WTC11 (cell line): ENCODE data around the gene LDLRAD4. TPM values are rescaled to one million over a fixed set of nuclear protein-coding genes. Genes with fewer than 3 reads are reported as not detected.

ENCODE experiments used
- ATAC-seq: fragments of 200-7000 bp; cut with Tn5 transposase; 2 replicates; pipeline ENCODE4 v1.10.0; 2021; ENCODE audit warnings: mild to moderate bottlenecking, moderate library complexity
- CTCF ChIA-PET: fragments of 300-600 bp; sonication (Branson Sonifier 250); formaldehyde crosslinking; loops from one replicate; lab custom pipeline; 2021; ENCODE audit warnings: antibody characterized with exemption; lab: Charles Lee
- POLR2A ChIA-PET: fragments of 350-600 bp; sonication (Branson Sonifier 250); formaldehyde crosslinking; loops from one replicate; lab custom pipeline; 2021; ENCODE audit warnings: antibody characterized with exemption; lab: Charles Lee
- DNase-seq: peaks from one replicate; pipeline ENCODE4 v3.0.0; 2021; ENCODE audit warnings: low spot score
- H3K27ac Mint-ChIP-seq: 2 replicates; pipeline ENCODE4 v1.8.0; 2021; ENCODE audit warnings: mixed read lengths
- H3K27me3 Mint-ChIP-seq: 2 replicates; pipeline ENCODE4 v1.8.0; 2021; ENCODE audit warnings: low read depth, mild to moderate bottlenecking, moderate library complexity, mixed read lengths
- H3K36me3 Mint-ChIP-seq: 2 replicates; pipeline ENCODE4 v1.8.0; 2021; ENCODE audit warnings: mixed read lengths
- H3K4me1 Mint-ChIP-seq: 2 replicates; pipeline ENCODE4 v1.8.0; 2022; ENCODE audit warnings: mixed read lengths
- H3K4me3 Mint-ChIP-seq: 2 replicates; pipeline ENCODE4 v1.8.0; 2021; ENCODE audit warnings: mild to moderate bottlenecking, moderate library complexity, mixed read lengths
- H3K9me3 Mint-ChIP-seq: 2 replicates; pipeline ENCODE4 v1.8.0; 2021; ENCODE audit warnings: mixed read lengths
- ESRRA ChIP-seq: sonication (generic); formaldehyde crosslinking; IDR thresholded peaks from 2 replicates; pipeline ENCODE4 v1.8.1; 2022; ENCODE audit warnings: mild to moderate bottlenecking, missing genetic modification reagents, borderline replicate concordance
- FOXJ3 ChIP-seq: sonication (generic); formaldehyde crosslinking; IDR thresholded peaks from 2 replicates; pipeline ENCODE4 v1.9.0; 2021; ENCODE audit warnings: missing genetic modification reagents, mild to moderate bottlenecking, borderline replicate concordance
- GABPB1 ChIP-seq: sonication (generic); formaldehyde crosslinking; IDR thresholded peaks from 2 replicates; pipeline ENCODE4 v1.8.1; 2023; ENCODE audit warnings: mild to moderate bottlenecking, missing genetic modification reagents
- HMGA2 ChIP-seq: fragments of 250-450 bp; sonication (Bioruptor Pico); IDR thresholded peaks from 2 replicates; pipeline ENCODE4 v1.4.0; 2021; ENCODE audit warnings: mild to moderate bottlenecking, moderate library complexity
- NFATC4 ChIP-seq: fragments of 250-450 bp; sonication (Bioruptor Pico); IDR thresholded peaks from 2 replicates; pipeline ENCODE4 v1.9.0; 2021; ENCODE audit warnings: mild to moderate bottlenecking
- NR2C2 ChIP-seq: sonication (generic); formaldehyde crosslinking; IDR thresholded peaks from 2 replicates; pipeline ENCODE4 v1.8.0; 2022; ENCODE audit warnings: mild to moderate bottlenecking, missing genetic modification reagents
- OVOL2 ChIP-seq: fragments of 250-450 bp; sonication (Bioruptor Pico); IDR thresholded peaks from 2 replicates; pipeline ENCODE4 v1.9.0; 2021; ENCODE audit warnings: mild to moderate bottlenecking, borderline replicate concordance
- RELA ChIP-seq: sonication (generic); formaldehyde crosslinking; IDR thresholded peaks from 2 replicates; pipeline ENCODE4 v1.8.1; 2022; ENCODE audit warnings: missing genetic modification reagents, mild to moderate bottlenecking, borderline replicate concordance
- SMAD4 ChIP-seq: sonication (generic); formaldehyde crosslinking; IDR thresholded peaks from 2 replicates; pipeline ENCODE4 v1.8.0; 2022; ENCODE audit warnings: mild to moderate bottlenecking, missing genetic modification reagents
- TP53 ChIP-seq: sonication (generic); formaldehyde crosslinking; IDR thresholded peaks from 2 replicates; pipeline ENCODE4 v1.8.1; 2023; ENCODE audit warnings: mild to moderate bottlenecking, missing genetic modification reagents
- ZBTB21 ChIP-seq: sonication (generic); formaldehyde crosslinking; IDR thresholded peaks from 2 replicates; pipeline ENCODE4 v1.8.1; 2023; ENCODE audit warnings: mild to moderate bottlenecking, missing genetic modification reagents, borderline replicate concordance
- ZNF138 ChIP-seq: sonication (generic); formaldehyde crosslinking; conservative IDR thresholded peaks from 2 replicates; pipeline ENCODE4 v1.8.1; 2022; ENCODE audit warnings: mild to moderate bottlenecking, moderate library complexity, missing genetic modification reagents
- ZNF232 ChIP-seq: sonication (generic); formaldehyde crosslinking; IDR thresholded peaks from 2 replicates; pipeline ENCODE4 v1.8.0; 2022; ENCODE audit warnings: mild to moderate bottlenecking, missing genetic modification reagents
- ZNF263 ChIP-seq: sonication (generic); formaldehyde crosslinking; IDR thresholded peaks from 2 replicates; pipeline ENCODE4 v1.8.1; 2022; ENCODE audit warnings: low read depth, mild to moderate bottlenecking, moderate library complexity, missing genetic modification reagents
- ZNF423 ChIP-seq: fragments of 250-450 bp; sonication (Bioruptor Pico); IDR thresholded peaks from 2 replicates; pipeline ENCODE4 v2.1.2; 2022; ENCODE audit warnings: mild to moderate bottlenecking, moderate library complexity
- total RNA-seq: library from RNA; stranded (reverse); gene quantifications from 3 replicates; pipeline ENCODE4 v1.2.3, GENCODE V29; 2021
- TF ChIP-seq, protein P1 (sequence below): sonication (generic); formaldehyde crosslinking; IDR thresholded peaks from 2 replicates; pipeline ENCODE4 v1.8.1; 2023; ENCODE audit warnings: mild to moderate bottlenecking, missing genetic modification reagents, borderline replicate concordance
- TF ChIP-seq, protein P2 (sequence below): sonication (generic); formaldehyde crosslinking; IDR thresholded peaks from 2 replicates; pipeline ENCODE4 v1.8.0; 2023; ENCODE audit warnings: mild to moderate bottlenecking, missing genetic modification reagents
- TF ChIP-seq, protein P3 (sequence below): sonication (generic); formaldehyde crosslinking; IDR thresholded peaks from 2 replicates; pipeline ENCODE4 v1.8.1; 2023; ENCODE audit warnings: mild to moderate bottlenecking, missing genetic modification reagents

The LDLRAD4 gene
- total RNA-seq, 1 experiment from 2014 or later: 6.2 TPM

DNA sequence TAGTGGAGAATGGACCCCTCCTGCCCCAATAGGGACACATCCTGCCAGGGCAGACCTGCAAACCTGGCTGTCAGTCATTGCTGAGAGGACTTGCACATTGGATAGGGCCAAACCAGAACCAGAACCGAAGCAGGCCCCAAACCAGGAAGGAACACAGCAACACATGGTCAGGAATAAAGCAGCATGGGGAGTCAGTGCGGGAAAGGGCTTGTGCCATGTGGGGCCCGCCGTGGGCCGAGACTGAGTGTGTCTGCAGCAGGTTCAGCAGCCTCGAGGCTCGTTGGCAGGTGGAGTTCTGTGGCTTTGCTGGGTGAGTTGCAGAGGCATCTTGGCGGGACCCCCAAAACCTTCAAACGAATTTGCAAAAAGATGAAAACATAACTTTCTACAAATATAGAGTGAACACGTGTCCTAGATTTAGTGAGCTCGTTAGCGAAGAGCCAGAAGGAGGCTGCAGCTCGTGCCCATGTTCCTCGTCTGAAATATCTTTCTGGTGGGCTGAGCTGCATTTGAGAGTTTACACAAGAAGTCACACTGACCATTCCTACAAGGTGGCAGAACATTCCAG, 44.9 kb upstream of the LDLRAD4 start (continued):
- TF ChIP-seq NFATC4 (CRISPR knock-in tag): no peak
- TF ChIP-seq FOXJ3 (CRISPR knock-in tag): no peak
- TF ChIP-seq ESRRA (CRISPR knock-in tag): no peak
- no peak for TF ChIP-seq ZNF263

DNA sequence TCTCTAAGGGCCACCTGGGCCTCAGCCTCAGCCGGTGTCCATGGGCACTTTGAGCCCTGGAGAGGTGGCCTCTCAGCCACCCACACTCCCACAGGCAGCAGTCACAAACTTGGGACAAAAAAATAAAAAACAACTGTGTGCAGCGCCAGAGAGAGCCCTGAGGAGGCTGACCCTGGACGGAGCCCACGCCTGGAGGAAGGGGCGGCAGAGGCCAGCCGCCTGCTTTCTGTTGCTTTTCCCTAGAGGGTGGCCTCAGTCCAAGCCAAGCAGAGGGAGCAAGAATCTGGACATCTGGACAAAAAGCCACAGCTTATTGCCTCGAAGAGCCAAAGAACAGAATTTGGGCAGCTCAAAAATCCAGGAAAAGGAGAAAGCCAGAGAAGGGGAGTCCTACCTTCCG, 43.3 kb upstream of the LDLRAD4 start:
- Mint-ChIP-seq H3K36me3 (no peaks in the 10 kb centered on the region), H3K9me3 (no peaks in the 10 kb centered on the region), H3K27ac (no peak overlapping the region), H3K27me3 (peaks cover 20% of the 10 kb centered on the region), H3K4me3 (no peak overlapping the region), H3K4me1 (peaks cover 16% of the 10 kb centered on the region)
- ChIA-PET CTCF (interaction anchor here (1.1 kb wide), 1 partner anchor 356 kb away, joined by 3 read pairs; no protein-coding TSS in a partner anchor), POLR2A (interaction anchor here (0.6 kb wide), 1 partner anchor 91 kb away, joined by 3 read pairs; no protein-coding TSS in a partner anchor)
- DNase-seq (no peak), ATAC-seq (no peak)
- TF ChIP-seq, protein P1, sequence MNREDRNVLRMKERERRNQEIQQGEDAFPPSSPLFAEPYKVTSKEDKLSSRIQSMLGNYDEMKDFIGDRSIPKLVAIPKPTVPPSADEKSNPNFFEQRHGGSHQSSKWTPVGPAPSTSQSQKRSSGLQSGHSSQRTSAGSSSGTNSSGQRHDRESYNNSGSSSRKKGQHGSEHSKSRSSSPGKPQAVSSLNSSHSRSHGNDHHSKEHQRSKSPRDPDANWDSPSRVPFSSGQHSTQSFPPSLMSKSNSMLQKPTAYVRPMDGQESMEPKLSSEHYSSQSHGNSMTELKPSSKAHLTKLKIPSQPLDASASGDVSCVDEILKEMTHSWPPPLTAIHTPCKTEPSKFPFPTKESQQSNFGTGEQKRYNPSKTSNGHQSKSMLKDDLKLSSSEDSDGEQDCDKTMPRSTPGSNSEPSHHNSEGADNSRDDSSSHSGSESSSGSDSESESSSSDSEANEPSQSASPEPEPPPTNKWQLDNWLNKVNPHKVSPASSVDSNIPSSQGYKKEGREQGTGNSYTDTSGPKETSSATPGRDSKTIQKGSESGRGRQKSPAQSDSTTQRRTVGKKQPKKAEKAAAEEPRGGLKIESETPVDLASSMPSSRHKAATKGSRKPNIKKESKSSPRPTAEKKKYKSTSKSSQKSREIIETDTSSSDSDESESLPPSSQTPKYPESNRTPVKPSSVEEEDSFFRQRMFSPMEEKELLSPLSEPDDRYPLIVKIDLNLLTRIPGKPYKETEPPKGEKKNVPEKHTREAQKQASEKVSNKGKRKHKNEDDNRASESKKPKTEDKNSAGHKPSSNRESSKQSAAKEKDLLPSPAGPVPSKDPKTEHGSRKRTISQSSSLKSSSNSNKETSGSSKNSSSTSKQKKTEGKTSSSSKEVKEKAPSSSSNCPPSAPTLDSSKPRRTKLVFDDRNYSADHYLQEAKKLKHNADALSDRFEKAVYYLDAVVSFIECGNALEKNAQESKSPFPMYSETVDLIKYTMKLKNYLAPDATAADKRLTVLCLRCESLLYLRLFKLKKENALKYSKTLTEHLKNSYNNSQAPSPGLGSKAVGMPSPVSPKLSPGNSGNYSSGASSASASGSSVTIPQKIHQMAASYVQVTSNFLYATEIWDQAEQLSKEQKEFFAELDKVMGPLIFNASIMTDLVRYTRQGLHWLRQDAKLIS (CRISPR knock-in tag): no peak
- TF ChIP-seq OVOL2 (CRISPR knock-in tag): no peak
- TF ChIP-seq ZNF138: no peak
- TF ChIP-seq, protein P2, sequence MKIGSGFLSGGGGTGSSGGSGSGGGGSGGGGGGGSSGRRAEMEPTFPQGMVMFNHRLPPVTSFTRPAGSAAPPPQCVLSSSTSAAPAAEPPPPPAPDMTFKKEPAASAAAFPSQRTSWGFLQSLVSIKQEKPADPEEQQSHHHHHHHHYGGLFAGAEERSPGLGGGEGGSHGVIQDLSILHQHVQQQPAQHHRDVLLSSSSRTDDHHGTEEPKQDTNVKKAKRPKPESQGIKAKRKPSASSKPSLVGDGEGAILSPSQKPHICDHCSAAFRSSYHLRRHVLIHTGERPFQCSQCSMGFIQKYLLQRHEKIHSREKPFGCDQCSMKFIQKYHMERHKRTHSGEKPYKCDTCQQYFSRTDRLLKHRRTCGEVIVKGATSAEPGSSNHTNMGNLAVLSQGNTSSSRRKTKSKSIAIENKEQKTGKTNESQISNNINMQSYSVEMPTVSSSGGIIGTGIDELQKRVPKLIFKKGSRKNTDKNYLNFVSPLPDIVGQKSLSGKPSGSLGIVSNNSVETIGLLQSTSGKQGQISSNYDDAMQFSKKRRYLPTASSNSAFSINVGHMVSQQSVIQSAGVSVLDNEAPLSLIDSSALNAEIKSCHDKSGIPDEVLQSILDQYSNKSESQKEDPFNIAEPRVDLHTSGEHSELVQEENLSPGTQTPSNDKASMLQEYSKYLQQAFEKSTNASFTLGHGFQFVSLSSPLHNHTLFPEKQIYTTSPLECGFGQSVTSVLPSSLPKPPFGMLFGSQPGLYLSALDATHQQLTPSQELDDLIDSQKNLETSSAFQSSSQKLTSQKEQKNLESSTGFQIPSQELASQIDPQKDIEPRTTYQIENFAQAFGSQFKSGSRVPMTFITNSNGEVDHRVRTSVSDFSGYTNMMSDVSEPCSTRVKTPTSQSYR: no peak
- no peak for TF ChIP-seq RELA (CRISPR knock-in tag)
- TF ChIP-seq TP53 (CRISPR knock-in tag): no peak
- no peak for TF ChIP-seq SMAD4 (CRISPR knock-in tag)

DNA sequence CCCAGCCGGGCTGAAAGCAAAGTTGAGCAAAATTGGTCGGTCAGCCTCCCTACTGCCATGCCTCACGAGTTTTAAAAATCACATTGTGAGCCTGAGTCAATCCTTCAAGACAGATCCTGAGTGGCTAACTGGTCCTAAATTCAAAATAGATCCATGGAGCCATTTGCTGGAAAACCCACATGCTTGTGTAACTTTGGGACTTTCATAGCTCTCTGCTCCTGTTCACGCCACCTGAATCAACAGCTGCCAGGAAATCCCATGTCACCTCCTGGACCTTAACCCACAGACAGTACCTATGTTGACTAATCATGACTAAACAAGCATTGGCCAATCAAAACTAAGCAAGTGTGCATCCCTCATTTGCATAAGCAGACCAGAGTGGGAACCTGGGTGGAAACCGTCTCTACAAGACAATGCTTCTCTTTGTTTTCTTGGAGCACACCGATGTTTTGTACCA, 42.8 kb upstream of the LDLRAD4 start:
- H3K4me1 Mint-ChIP-seq: peaks cover 19% of the 10 kb centered on the region
- no peaks in the 10 kb centered on the region for H3K36me3 Mint-ChIP-seq
- ChIA-PET CTCF (no interaction called here), POLR2A (no interaction called here)
- peaks cover 20% of the 10 kb centered on the region for H3K27me3 Mint-ChIP-seq
- no peak overlapping the region for H3K27ac Mint-ChIP-seq
- no peaks in the 10 kb centered on the region for H3K9me3 Mint-ChIP-seq
- ATAC-seq: no peak
- no peak overlapping the region for H3K4me3 Mint-ChIP-seq
- no peak for DNase-seq
- TF ChIP-seq GABPB1 (peak; percentile 45; the same call in 1 of the 2 replicates), NR2C2 (CRISPR knock-in tag) (no peak), ZNF232 (CRISPR knock-in tag) (no peak)

DNA sequence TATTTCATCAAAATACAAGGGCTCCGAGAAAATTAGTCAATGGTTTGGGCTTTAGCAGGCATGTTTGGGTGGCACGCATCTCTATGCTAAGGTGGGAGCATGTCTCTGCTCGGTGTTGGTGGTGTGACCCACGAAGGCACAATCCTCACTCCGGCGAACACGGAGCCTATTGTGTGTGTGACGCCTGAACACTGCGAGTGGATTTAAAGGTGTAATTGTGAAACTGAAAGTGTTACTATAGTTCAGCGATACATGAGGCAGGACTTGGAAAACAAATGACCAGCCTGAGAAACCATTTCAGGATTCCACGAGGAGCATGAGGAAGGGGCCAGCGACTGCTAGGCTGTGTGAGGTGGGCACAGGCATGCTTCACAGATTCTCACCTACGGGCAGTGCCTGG, 41.7 kb upstream of the LDLRAD4 start:
- ATAC-seq (no peak), DNase-seq (no peak)
- CTCF ChIA-PET: no interaction called here
- no peak overlapping the region for H3K27ac Mint-ChIP-seq
- no peaks in the 10 kb centered on the region for H3K9me3 Mint-ChIP-seq
- POLR2A ChIA-PET: no interaction called here
- H3K4me3 Mint-ChIP-seq: no peak overlapping the region
- H3K36me3 Mint-ChIP-seq: no peaks in the 10 kb centered on the region
- H3K27me3 Mint-ChIP-seq: peaks cover 27% of the 10 kb centered on the region
- H3K4me1 Mint-ChIP-seq: peaks cover 26% of the 10 kb centered on the region
- no peak for TF ChIP-seq HMGA2 (CRISPR knock-in tag)
- TF ChIP-seq ZNF232 (CRISPR knock-in tag): no peak
- TF ChIP-seq ZNF423 (CRISPR knock-in tag): no peak
- TF ChIP-seq, protein P3, sequence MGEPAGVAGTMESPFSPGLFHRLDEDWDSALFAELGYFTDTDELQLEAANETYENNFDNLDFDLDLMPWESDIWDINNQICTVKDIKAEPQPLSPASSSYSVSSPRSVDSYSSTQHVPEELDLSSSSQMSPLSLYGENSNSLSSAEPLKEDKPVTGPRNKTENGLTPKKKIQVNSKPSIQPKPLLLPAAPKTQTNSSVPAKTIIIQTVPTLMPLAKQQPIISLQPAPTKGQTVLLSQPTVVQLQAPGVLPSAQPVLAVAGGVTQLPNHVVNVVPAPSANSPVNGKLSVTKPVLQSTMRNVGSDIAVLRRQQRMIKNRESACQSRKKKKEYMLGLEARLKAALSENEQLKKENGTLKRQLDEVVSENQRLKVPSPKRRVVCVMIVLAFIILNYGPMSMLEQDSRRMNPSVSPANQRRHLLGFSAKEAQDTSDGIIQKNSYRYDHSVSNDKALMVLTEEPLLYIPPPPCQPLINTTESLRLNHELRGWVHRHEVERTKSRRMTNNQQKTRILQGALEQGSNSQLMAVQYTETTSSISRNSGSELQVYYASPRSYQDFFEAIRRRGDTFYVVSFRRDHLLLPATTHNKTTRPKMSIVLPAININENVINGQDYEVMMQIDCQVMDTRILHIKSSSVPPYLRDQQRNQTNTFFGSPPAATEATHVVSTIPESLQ: no peak
- TF ChIP-seq, protein P1 (CRISPR knock-in tag): no peak
- TF ChIP-seq ZBTB21: no peak
